ENCODE results near the gene SMYD3.

The SMYD3 gene

DNA sequence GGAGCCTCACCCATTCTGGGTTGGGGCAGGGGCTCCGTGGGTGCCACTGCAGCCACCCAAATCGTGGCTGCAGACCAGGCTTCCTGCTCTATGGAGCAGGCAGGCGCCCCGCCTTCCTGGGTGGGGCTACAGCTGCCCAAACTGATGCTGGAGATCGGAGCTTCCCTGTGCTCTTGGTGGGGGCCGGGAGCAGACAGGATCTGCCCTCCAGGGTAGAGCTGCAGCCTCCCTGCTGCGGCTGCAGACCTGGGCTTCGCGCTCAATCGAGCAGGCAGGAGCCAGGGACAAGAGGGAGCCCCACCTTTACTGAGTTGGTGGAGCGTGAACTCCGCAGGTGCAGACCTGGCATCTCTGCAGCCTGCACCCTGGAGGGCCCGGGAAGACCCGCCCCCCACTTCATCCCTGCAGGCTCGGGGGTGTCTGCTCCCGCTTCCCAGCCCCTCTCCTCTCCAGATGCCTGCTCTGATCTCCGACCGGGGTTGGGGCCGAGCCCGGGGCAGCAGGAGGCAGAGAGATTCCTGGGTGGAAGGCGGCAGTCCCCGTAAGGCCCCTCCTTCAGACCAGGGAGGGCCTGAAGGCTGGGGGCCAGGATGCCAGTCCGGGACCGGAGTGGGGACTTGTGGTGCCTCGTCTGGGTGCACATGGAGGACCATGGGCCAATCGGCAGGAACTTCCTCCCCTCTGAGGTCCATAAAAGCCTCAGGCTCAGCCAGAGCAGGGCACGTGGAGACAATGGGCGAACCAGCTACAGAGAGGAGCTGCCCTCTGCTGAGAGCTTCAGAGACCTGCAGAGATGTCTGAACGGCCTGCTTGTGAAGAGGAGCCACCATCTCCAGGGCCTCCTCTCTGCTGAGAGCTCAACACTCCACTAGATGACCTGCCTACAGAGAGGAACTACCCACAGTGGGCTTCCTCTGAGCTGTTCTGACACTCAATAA, 359.3 kb downstream of the SMYD3 start:
- Mint-ChIP-seq H3K27ac (no peak overlapping the region), H3K9me3 (peaks cover 16% of the 10 kb centered on the region), H3K36me3 (ENCODE audit: low read depth) (peaks cover 6% of the 10 kb centered on the region), H3K27me3 (no peaks in the 10 kb centered on the region), H3K4me3 (no peak overlapping the region), H3K4me1 (ENCODE audit: low read depth) (peaks cover 16% of the 10 kb centered on the region)
- intact Hi-C loops (cut with micrococcal nuclease) = no loop called here

DNA sequence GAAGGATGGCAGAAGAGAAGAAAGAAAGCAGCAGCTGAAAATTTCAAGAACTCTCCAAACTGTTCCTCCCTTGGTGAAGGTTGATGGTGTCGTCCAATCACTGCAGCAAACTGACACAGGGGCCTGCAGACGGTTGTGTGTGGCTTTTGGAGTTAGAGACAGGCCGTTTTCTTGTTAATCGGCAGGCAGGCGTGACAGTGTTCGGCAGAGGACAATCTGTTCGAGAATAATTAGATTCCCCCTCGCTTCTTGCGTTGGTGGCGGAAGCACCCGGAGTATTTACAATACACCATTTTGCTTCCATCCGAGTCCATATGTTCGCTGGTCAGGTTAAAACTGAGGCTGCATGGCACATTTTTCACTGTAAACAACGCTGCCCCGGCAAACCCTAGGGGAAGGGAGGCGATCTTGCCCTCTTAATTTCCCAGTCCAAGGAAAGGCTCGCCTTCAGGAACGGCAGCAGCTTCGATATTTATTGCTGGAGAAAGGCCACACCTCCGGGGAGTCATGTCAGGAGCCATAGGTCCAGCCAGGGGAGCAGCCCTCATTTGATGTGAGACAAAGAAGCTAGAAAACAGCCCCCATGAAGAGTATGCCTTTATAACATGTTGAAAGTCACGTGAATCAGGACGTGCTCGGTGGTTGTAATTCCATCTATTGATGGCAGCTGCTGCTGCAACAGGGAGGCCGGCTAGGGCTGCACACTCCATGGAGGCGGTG, 360.1 kb downstream of the SMYD3 start:
- H3K27ac Mint-ChIP-seq = no peak overlapping the region
- intact Hi-C loops (cut with micrococcal nuclease) = no loop called here
- H3K36me3 Mint-ChIP-seq (ENCODE audit: low read depth) = peaks cover 6% of the 10 kb centered on the region
- H3K4me3 Mint-ChIP-seq = no peak overlapping the region
- H3K27me3 Mint-ChIP-seq = no peaks in the 10 kb centered on the region
- H3K4me1 Mint-ChIP-seq (ENCODE audit: low read depth) = peaks cover 8% of the 10 kb centered on the region
- H3K9me3 Mint-ChIP-seq = peaks cover 16% of the 10 kb centered on the region

- Mint-ChIP-seq H3K4me3 (no peak overlapping the region), H3K36me3 (ENCODE audit: low read depth) (peaks cover 6% of the 10 kb centered on the region), H3K27me3 (no peaks in the 10 kb centered on the region), H3K4me1 (ENCODE audit: low read depth) (no peaks in the 10 kb centered on the region), H3K27ac (no peak overlapping the region), H3K9me3 (peaks cover 16% of the 10 kb centered on the region)
- intact Hi-C loops (cut with micrococcal nuclease) = no loop called here
Observed at GRCh38 chr1:246145900-246146299, 361.2 kb downstream of the SMYD3 start.

- intact Hi-C loops (cut with micrococcal nuclease) = no loop called here
- H3K4me1 Mint-ChIP-seq (ENCODE audit: low read depth) = no peaks in the 10 kb centered on the region
- H3K36me3 Mint-ChIP-seq (ENCODE audit: low read depth) = peaks cover 6% of the 10 kb centered on the region
- H3K4me3 Mint-ChIP-seq = no peak overlapping the region
- H3K27ac Mint-ChIP-seq = no peak overlapping the region
- H3K27me3 Mint-ChIP-seq = no peaks in the 10 kb centered on the region
- H3K9me3 Mint-ChIP-seq = peaks cover 16% of the 10 kb centered on the region
Observed at GRCh38 chr1:246144931-246145330, 362.1 kb downstream of the SMYD3 start.

- H3K4me3 Mint-ChIP-seq = no peak overlapping the region
- H3K27me3 Mint-ChIP-seq = no peaks in the 10 kb centered on the region
- no peaks in the 10 kb centered on the region for H3K36me3 Mint-ChIP-seq (ENCODE audit: low read depth)
- intact Hi-C loops (cut with micrococcal nuclease) = no loop called here
- no peak overlapping the region for H3K27ac Mint-ChIP-seq
- no peaks in the 10 kb centered on the region for H3K4me1 Mint-ChIP-seq (ENCODE audit: low read depth)
- H3K9me3 Mint-ChIP-seq = no peaks in the 10 kb centered on the region
Observed at GRCh38 chr1:246142320-246142893, 364.7 kb downstream of the SMYD3 start.

DNA sequence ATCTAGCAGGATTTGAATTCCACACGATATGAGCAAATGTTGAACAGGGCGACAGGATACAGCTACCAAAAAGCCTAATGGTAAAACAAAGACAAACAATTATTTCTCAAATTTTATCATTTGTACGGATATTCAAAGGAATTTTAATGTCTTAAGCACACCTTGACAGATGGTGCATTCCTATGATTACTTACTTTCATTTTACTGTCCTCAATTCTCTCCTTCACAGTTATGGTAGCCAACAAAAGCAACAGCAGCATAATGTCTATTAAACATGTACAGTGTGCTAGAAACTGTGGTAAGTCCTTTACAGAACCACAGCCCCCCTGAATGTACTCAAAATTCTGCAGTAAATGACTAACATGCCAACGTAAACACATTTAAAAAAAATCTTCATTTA, 365.8 kb downstream of the SMYD3 start:
- intact Hi-C loops (cut with micrococcal nuclease) = no loop called here
- no peaks in the 10 kb centered on the region for H3K9me3 Mint-ChIP-seq
- H3K4me3 Mint-ChIP-seq = no peak overlapping the region
- no peak overlapping the region for H3K27ac Mint-ChIP-seq
- H3K27me3 Mint-ChIP-seq = no peaks in the 10 kb centered on the region
- H3K4me1 Mint-ChIP-seq (ENCODE audit: low read depth) = no peaks in the 10 kb centered on the region
- H3K36me3 Mint-ChIP-seq (ENCODE audit: low read depth) = no peaks in the 10 kb centered on the region

GRCh38 chr1:246139745-246140182, 367.3 kb downstream of the SMYD3 start:
- H3K4me1 Mint-ChIP-seq (ENCODE audit: low read depth) = no peaks in the 10 kb centered on the region

DNA sequence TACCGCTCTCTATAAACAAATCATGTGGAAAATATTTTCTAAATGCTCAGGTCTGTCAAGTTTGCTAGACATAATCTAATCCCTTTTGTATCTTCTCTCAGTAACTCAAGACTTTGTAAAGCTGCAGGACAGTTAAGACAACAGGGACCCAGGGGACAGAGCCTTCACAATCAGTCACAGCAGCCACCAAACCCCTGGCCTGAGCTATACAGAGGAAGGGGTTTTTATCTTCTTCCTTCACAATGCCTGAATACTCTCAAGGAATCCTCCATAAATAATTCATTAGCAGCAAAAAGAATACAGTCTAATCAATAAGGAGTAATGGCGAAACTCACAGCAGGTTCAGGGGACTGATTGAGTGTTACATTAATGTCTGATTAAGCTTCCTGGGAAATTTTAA, 368.3 kb downstream of the SMYD3 start:
- Mint-ChIP-seq H3K4me1 (ENCODE audit: low read depth) (no peaks in the 10 kb centered on the region), H3K27ac (no peak overlapping the region), H3K4me3 (no peak overlapping the region), H3K27me3 (no peaks in the 10 kb centered on the region), H3K36me3 (ENCODE audit: low read depth) (no peaks in the 10 kb centered on the region), H3K9me3 (no peaks in the 10 kb centered on the region)
- intact Hi-C loops (cut with micrococcal nuclease) = no loop called here

More at GRCh38 chr1:246139745-246140182, 367.3 kb downstream of the SMYD3 start:
- Mint-ChIP-seq H3K9me3 (no peaks in the 10 kb centered on the region), H3K27me3 (no peaks in the 10 kb centered on the region), H3K4me3 (no peak overlapping the region), H3K36me3 (ENCODE audit: low read depth) (no peaks in the 10 kb centered on the region), H3K27ac (no peak overlapping the region)
- intact Hi-C loops (cut with micrococcal nuclease) = no loop called here

GRCh38 chr1:246136477-246136876, 370.6 kb downstream of the SMYD3 start:
- intact Hi-C loops (cut with micrococcal nuclease) = no loop called here
- Mint-ChIP-seq H3K27ac (no peak overlapping the region), H3K4me3 (no peak overlapping the region), H3K4me1 (ENCODE audit: low read depth) (no peaks in the 10 kb centered on the region), H3K27me3 (no peaks in the 10 kb centered on the region), H3K36me3 (ENCODE audit: low read depth) (no peaks in the 10 kb centered on the region), H3K9me3 (no peaks in the 10 kb centered on the region)

GRCh38 chr1:246134789-246135188, 372.3 kb downstream of the SMYD3 start:
- H3K4me3 Mint-ChIP-seq = no peak overlapping the region
- H3K27ac Mint-ChIP-seq = no peak overlapping the region
- intact Hi-C loops (cut with micrococcal nuclease) = no loop called here
- H3K4me1 Mint-ChIP-seq (ENCODE audit: low read depth) = no peaks in the 10 kb centered on the region
- no peaks in the 10 kb centered on the region for H3K9me3 Mint-ChIP-seq
- no peaks in the 10 kb centered on the region for H3K27me3 Mint-ChIP-seq
- H3K36me3 Mint-ChIP-seq (ENCODE audit: low read depth) = no peaks in the 10 kb centered on the region

DNA sequence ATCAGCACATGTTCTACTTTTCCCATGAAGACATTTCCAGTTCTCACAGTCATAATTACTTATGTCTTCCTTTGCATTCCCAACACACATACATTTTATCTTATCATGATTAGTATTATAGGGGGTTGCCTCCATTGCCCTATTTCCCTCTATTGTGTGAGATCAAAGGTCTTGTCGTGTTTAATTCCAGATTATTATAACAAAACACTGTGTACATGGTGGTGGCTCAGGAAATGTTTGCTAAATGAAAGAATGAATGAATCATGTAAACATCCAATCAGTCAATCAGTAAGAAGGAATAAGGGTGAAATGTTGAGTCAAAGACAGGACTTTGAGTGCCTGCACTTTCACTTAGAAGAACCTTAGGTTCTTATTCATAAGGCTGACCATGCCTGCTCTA, 376.0 kb downstream of the SMYD3 start:
- H3K36me3 Mint-ChIP-seq (ENCODE audit: low read depth) = no peaks in the 10 kb centered on the region
- intact Hi-C loops (cut with micrococcal nuclease) = no loop called here
- H3K9me3 Mint-ChIP-seq = no peaks in the 10 kb centered on the region

DNA sequence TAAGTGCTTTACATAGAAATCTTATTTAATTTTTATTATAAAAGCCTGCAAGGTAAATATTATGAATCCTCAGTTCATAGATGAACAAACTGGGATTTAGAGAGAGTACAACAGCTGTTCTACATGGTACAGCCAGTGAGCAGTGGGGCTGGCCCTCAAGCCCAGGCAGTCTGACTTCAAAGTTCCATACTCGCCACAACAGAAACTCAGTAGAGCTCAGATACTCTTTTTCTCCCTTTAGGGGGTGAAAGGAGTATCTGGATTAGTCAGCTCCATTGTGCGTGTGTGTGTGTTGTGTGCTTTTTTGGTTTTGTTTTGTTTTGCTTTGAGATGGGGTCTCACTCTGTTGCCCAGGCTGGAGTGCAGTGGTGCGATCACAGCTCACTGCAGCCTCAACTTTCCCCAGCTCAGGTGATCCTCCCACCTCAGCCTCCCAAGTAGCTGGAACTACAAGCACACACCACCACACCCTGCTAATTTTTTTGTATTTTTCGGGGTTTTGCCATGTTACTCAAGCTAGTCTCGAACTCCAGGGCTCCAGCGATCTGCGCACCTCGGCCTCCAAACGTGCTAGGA, 378.5 kb downstream of the SMYD3 start:
- Mint-ChIP-seq H3K36me3 (ENCODE audit: low read depth) (no peaks in the 10 kb centered on the region), H3K27me3 (no peaks in the 10 kb centered on the region), H3K4me3 (no peak overlapping the region), H3K4me1 (ENCODE audit: low read depth) (no peaks in the 10 kb centered on the region), H3K27ac (no peak overlapping the region), H3K9me3 (no peaks in the 10 kb centered on the region)
- intact Hi-C loops (cut with micrococcal nuclease) = no loop called here

More for the DNA sequence above, 376.0 kb downstream of the SMYD3 start:
- H3K4me1 Mint-ChIP-seq (ENCODE audit: low read depth) = no peaks in the 10 kb centered on the region
- H3K27me3 Mint-ChIP-seq = no peaks in the 10 kb centered on the region
- no peak overlapping the region for H3K27ac Mint-ChIP-seq
- H3K4me3 Mint-ChIP-seq = no peak overlapping the region

DNA sequence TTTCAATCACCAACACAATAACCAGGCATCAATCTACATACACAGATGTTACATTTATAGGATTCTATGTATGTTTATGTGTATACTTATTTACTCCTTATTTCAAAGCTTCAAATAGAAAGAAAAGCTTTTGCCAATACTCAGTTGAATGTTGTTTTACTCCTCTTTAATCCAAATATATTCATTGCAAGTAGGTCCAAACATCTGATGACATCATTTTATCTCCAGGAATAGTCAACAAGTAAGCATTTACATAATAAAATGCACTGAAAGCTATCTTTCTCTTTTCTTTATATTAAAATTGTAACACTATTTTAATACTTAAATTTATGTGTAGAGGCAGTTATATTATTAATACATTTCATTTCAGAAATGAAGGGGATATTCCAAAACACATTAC, 380.5 kb downstream of the SMYD3 start:
- intact Hi-C loops (cut with micrococcal nuclease) = no loop called here
- no peak overlapping the region for H3K4me3 Mint-ChIP-seq
- H3K36me3 Mint-ChIP-seq (ENCODE audit: low read depth) = no peaks in the 10 kb centered on the region
- no peaks in the 10 kb centered on the region for H3K9me3 Mint-ChIP-seq
- no peak overlapping the region for H3K27ac Mint-ChIP-seq
- H3K27me3 Mint-ChIP-seq = no peaks in the 10 kb centered on the region
- no peaks in the 10 kb centered on the region for H3K4me1 Mint-ChIP-seq (ENCODE audit: low read depth)

- Mint-ChIP-seq H3K4me1 (ENCODE audit: low read depth) (no peaks in the 10 kb centered on the region), H3K4me3 (no peak overlapping the region), H3K27ac (no peak overlapping the region), H3K27me3 (no peaks in the 10 kb centered on the region), H3K36me3 (ENCODE audit: low read depth) (no peaks in the 10 kb centered on the region), H3K9me3 (no peaks in the 10 kb centered on the region)
- intact Hi-C loops (cut with micrococcal nuclease) = no loop called here
Observed at GRCh38 chr1:246122071-246122470, 385.0 kb downstream of the SMYD3 start.

All from dendritic cell treated with granulocyte-macrophage colony-stimulating factor and Interleukin-4, amounts not matched to agents 40 ng/mL and 50 ng/mL, for 4 days (primary cell).